Raji (cell line): ENCODE measurements around the gene DENND1A.

Experiments
- POLR2A ChIP-seq: IDR thresholded peaks from 2 replicates; pipeline ENCODE4 v1.6.1; 2011; ENCODE audit warnings: low read depth, low read length, control low read depth; ENCODE audit not compliant: insufficient read depth

Gene DENND1A

DNA sequence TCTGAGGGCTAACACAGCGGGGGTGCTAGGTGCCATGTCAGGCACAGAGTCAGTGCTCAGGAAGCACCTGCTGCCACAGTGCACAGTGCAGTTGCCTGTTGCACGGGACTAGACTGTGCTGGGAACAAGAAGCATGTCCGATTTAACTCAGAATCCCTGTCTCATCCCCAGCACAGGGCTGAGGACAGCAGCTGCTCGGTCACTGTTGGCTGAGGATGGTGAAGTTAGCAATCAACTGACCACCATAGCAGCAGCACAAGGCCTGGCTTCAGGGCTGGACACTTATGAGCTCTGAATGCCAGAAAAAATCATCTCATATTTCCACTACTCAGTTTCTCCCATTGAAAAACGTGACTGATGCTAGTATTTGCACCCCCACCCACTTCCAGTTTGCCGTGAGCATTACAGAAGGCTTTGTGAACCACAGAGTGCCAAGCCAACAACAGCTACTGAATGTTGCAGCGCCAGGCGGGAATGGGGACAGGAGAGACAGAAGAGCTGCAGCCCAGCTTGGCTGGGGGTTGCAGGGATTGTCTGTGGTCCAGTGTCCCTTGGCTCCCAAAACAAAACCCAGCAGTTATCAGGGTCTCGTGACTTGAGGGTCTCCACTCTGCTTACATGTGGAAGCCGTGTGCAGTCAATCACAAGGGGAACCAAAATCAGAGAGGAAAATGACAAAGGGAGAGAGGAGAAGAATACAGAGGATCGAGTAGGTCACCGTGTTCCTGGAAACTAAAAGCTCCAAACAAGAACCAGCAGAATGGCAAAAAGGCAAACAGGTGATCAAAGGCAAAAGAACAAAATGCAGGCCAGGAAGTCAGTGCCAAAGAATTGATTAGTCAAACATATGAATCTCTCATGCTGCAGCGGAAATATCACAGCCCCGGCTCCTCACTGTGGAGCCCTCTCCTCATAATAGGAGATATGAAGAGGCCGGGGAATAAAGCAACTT is 418.3 kb downstream of the DENND1A start:
- TF ChIP-seq POLR2A, result no peak

GRCh38 chr9:123509646-123510045 is 420.3 kb downstream of the DENND1A start:
- TF ChIP-seq POLR2A, result no peak

- TF ChIP-seq POLR2A, result no peak
These were observed 421.9 kb downstream of the DENND1A start for GRCh38 chr9:123508048-123508447.

DNA sequence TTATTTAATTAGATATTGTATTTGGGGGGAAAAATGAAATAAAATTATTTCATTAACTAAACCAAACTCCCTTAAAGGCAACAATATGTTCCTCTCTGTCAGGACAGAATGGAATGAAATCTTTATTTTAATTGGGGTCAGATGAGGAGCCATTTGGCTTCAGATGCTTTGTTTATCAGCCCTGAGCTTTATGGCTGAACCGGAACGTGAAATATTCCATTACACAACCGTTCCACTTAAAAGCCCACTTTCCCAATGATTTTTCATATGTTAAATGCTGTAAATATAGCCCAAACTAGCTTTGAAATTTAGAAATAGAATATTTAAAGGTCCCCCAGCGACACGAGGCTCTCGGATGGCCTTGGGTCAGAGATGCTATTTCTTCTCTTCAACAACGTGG is 424.4 kb downstream of the DENND1A start:
- no peak for TF ChIP-seq POLR2A

DNA sequence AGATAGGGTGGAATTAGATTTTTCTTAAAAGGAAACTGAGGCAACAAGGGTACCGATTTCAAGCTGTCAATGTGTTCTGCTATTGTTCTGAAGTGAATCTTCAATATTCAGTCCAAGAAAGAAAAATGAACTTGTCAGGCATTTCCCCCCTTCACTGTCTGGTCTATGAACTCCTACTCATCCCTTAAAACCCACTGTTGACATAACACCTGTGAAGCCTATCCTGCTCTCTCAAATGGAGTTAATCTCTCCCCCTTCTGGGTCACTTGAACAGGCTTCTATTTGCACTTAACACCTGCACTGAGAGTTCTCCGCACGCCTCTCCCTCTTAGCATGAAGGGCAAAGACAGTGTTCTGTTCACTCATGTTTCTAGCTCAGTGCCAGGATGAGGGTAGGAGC is 429.6 kb downstream of the DENND1A start:
- no peak for TF ChIP-seq POLR2A

DNA sequence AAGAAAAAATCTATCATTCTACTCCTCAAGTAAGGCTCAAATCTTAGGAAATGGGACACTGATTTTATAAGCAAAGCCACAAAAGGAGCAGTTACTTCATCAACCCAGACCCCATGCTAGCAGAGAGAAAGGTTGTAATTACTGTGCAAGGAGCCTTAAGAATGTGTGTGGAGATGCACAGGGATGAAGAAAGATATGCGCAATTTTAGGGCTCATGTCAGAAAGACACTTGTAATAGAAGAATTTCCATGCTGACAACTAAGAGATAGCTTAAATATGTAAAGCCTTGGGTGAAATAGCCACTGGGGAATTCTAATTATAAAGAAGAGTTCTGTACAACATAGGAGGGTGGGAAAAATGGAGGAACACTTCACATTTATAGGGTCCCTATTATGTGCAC is 432.1 kb downstream of the DENND1A start:
- no peak for TF ChIP-seq POLR2A

GRCh38 chr9:123495731-123496130 is 434.2 kb downstream of the DENND1A start:
- no peak for TF ChIP-seq POLR2A

DNA sequence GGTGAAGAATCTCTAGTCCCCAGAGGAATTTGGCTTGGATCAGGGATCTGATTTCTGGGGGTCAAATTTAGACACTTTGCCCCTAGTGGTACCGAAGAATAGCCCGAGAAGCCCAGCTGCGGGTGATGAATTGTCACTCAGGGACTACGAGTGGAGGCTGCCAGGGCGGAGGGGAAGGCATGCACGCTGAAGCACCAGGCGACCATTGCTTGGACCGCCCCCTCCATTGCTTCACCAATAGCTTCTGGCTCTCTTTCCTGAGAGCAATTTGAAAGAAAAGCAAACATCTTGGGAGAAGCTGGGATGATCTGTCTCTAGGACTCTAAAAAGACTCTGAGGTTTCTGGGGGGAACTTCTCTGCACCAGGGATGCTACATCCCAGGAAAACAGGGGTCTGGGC is 436.3 kb downstream of the DENND1A start:
- TF ChIP-seq POLR2A, result no peak

GRCh38 chr9:123490688-123491087 is 439.2 kb downstream of the DENND1A start:
- no peak for TF ChIP-seq POLR2A

- no peak for TF ChIP-seq POLR2A
These were observed 441.1 kb downstream of the DENND1A start for GRCh38 chr9:123488722-123489321.

DNA sequence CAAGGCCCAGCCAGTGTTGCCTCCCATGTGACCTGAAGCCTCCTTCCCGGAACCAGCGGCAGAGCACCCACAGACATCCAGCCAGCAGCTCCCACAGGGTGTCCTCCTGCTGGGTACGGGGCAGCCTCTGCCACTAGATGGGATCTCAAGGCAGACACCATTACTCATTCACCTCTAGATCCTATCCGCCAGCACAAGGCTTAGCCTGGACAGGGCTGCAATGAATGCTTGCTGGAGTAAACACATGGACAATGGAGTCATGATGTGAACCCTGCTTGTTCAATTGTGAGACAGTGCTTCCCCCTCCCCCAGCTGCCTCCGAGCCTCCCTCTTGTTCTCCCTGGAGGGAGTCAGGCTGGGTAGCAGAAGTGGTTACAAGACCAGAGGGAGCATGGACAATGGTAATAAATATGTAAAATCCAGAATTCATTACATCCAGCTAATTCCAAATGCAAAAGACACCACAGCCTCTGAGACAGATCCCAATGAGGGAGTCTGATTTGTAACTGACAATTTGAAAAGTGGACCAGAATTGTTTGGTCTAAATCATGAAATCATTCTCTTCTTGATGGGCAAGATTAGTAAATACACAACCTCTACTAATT is 441.9 kb downstream of the DENND1A start:
- TF ChIP-seq POLR2A, result no peak

DNA sequence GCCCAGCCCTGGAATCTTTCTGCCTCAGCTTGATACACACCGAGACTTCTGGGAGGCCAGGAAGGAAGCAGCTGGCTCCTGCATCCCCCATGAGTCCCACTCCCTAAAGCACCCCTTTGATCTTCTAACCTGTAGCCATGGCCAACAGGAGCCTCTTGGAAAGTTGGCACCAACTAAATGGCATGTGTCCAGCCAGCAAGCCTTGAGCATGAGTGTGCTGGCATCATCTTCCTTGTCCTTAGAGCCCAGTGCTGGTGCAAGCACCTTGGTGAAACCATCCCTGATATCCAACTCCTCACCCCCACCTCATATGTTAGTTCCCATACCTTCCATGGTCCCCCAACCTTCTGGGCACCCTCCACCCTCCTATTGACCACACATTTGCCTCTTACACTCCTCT is 443.5 kb downstream of the DENND1A start:
- TF ChIP-seq POLR2A, result no peak

GRCh38 chr9:123485216-123485615 is 444.7 kb downstream of the DENND1A start:
- TF ChIP-seq POLR2A, result no peak

DNA sequence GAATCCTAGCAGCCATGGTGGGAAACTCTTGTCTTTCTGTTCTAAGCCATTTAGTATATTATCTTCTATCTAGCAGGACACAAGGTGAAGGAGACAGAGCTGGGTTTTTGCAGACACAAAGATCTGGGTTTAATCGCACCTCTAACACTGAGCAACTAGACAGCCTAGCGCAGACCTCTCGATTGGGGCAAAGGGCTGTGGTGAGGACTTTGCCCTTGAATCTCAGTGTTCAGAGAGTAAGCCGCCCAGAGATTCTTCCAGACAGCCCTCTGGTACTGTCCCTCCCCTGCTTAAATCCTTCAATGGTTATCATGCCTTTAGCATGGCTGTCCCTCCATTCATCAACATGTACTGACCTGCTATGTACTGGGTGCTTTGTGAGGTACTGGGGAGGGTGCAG is 445.8 kb downstream of the DENND1A start:
- no peak for TF ChIP-seq POLR2A

- no peak for TF ChIP-seq POLR2A
These were observed 446.6 kb downstream of the DENND1A start for GRCh38 chr9:123483191-123483803.

DNA sequence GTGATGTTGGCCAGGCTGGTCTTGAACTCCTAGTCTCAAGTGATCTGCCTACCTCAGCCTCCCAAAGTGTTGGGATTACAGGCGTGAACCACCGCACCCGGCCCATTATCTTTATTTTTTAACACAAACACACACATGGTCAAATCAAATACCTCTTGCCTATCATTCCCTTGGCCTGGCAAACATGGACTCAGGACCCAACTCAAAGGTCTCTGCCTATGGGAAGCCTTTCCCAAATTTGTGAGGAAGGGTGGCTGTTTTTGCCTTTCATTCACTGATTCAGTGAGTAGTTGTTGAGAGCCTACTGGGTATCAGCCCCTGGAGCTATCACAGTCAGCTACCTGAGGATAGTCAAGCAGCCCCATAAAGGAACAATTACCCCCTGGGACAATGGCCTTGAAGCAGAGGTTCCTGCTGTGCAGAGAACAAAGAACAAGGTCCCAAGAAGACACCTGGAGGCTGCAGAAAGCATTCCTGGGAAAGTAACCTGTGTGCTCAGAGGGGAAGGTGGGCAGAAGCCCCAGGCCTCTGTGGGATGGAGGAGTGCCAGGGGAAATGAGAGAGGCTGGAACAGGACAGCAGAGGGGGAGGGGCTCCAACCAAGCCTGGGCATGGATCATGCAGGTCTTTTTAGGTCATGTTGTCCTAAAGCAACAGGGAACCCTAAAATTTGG is 447.5 kb downstream of the DENND1A start:
- no peak for TF ChIP-seq POLR2A
